ENCODE data around the gene AQP10.
"Not testable (repeated sequence)": the region's sequence is repeated elsewhere in the genome, so short reads cannot be mapped to it uniquely, and the experiment has no call there.

AQP10 gene

DNA sequence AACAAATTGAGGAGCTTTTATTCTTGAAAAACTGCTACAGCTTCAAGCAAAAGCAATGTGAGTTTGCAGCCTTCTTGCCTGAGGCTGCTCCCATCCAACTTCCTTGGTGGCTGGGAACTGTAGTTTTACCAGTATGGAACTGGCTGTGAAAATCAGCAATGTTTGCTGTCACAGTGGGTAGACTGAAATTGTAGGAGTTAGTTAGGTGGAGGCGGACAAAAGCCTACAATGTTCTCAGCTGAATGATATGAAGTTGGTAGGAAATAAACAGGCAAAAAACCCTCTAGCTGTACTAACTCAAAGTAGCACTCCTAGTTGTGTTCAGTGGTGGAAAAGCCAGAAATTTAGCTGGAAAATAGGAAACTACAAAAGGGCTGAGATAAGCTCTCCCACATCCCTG lies 30.0 kb upstream of the AQP10 start:
- no peaks in the 10 kb centered on the region for H3K36me3 ChIP-seq (ENCODE audit: control insufficient read depth, insufficient read depth, low read length)
- H3K27me3 ChIP-seq (replicated peaks; ENCODE audit: control insufficient read depth, insufficient read depth, low read length) = no peaks in the 10 kb centered on the region
- DNase-seq (ENCODE audit: extremely low read depth, insufficient read length) = no peak
- no peak overlapping the region for H3K4me3 ChIP-seq (replicated peaks; ENCODE audit: low read depth, low read length)
- TF ChIP-seq, protein P1, sequence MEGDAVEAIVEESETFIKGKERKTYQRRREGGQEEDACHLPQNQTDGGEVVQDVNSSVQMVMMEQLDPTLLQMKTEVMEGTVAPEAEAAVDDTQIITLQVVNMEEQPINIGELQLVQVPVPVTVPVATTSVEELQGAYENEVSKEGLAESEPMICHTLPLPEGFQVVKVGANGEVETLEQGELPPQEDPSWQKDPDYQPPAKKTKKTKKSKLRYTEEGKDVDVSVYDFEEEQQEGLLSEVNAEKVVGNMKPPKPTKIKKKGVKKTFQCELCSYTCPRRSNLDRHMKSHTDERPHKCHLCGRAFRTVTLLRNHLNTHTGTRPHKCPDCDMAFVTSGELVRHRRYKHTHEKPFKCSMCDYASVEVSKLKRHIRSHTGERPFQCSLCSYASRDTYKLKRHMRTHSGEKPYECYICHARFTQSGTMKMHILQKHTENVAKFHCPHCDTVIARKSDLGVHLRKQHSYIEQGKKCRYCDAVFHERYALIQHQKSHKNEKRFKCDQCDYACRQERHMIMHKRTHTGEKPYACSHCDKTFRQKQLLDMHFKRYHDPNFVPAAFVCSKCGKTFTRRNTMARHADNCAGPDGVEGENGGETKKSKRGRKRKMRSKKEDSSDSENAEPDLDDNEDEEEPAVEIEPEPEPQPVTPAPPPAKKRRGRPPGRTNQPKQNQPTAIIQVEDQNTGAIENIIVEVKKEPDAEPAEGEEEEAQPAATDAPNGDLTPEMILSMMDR (IDR thresholded peaks at IDR 0.05; ENCODE audit: insufficient read depth, low read length, poor library complexity, severe bottlenecking) = no peak

DNA sequence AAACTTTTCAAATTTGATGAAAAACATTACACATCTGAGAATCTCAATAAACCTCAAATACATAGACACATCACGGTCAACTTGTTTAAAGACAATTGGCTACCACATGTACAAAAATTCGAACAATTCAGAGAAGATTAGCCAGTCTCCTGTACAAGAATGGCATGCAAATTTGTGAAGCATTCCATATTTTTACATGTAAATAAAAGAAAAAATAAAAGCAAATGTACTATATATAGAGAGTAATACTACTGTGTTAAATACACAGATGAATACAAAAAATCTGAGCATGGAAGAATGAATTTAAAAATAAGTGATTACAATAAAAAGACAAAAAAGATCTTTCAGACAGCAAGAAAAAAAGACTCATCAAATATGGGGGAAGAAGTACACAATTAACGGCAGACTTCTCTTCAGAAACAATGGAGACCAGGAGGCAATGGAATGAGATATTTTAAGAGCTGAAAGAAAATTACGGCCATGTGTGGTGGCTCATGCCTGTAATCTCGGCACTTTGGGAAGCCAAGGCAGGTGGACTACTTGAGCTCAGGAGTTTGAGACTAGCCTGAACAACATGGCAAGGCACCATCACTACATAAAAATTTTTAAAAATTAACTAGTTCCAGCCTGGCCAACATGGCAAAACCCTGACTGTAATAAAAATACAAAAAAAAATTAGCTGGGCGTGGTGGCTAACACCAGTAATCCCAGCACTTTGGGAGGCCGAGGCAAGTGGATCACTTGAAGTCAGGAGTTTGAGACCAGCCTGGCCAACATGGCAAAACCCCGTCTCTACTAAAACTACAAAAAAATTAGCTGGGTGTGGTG lies 25.3 kb upstream of the AQP10 start:
- no peaks in the 10 kb centered on the region for H3K36me3 ChIP-seq (ENCODE audit: control insufficient read depth, insufficient read depth, low read length)
- no peak for DNase-seq (ENCODE audit: extremely low read depth, insufficient read length)
- H3K4me3 ChIP-seq (replicated peaks; ENCODE audit: low read depth, low read length) = no peak overlapping the region

DNA sequence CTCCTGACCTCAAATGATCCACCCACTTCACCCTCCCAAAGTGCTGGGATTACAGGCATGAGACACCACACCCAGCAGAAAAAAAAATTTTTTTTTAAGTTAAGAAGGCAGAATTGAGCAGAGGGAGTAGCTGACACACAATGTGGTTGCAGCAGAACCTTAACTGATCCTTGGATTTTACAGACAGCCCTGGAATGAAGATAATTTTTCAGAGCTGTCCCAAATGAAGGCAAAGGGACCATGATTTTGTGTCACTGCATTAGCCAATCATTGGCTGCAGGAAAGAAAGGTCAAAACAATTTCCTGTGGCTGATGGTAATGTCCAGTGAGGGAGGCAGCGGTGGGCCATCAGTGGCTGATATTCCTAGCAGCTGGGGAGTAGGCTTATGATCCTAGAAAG lies 19.3 kb upstream of the AQP10 start:
- no peak for DNase-seq (ENCODE audit: extremely low read depth, insufficient read length)

More for the DNA sequence above, 25.3 kb upstream of the AQP10 start:
- H3K27me3 ChIP-seq (replicated peaks; ENCODE audit: control insufficient read depth, insufficient read depth, low read length) = no peaks in the 10 kb centered on the region
- TF ChIP-seq, protein P1 (IDR thresholded peaks at IDR 0.05; ENCODE audit: insufficient read depth, low read length, poor library complexity, severe bottlenecking) = no peak

DNA sequence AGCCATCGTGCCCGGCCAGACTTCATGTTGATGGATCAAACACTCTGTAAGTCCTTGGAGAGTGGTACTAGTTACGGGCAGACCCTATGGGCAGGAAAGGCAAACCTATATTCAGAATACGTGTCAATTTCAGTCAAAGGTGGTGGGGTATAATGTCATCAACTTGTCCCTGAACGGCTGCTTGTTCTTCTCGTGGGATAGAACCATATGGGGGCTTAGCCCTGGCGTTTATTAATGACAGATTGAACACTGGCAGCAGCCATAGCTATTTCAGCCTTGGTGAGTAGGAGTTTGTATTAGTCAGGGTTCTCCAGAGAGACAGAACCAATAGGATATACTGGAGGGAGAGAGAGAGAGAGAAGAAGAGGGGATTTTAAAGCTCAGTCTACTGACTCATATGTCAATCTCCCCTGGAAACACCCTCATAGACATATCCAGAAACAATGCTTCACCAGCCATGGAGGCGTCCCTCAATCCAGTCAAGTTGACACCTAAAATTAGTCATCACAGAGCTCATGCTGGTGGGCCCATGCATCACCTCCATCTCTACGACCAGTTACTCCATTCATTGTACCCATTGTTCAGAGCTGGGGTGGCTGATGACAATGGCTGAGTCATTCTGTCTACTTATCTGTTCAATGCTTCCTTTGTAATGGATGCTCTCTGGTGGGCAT lies 16.1 kb upstream of the AQP10 start:
- DNase-seq (ENCODE audit: extremely low read depth, insufficient read length) = peak; percentile 41
- TF ChIP-seq, protein P1 (IDR thresholded peaks at IDR 0.05; ENCODE audit: insufficient read depth, low read length, poor library complexity, severe bottlenecking) = no peak
- Histone ChIP-seq H3K4me3 (replicated peaks; ENCODE audit: low read depth, low read length) (no peak overlapping the region), H3K27me3 (replicated peaks; ENCODE audit: control insufficient read depth, insufficient read depth, low read length) (no peaks in the 10 kb centered on the region), H3K36me3 (ENCODE audit: control insufficient read depth, insufficient read depth, low read length) (no peaks in the 10 kb centered on the region)

More for the DNA sequence above, 19.3 kb upstream of the AQP10 start:
- no peaks in the 10 kb centered on the region for H3K27me3 ChIP-seq (replicated peaks; ENCODE audit: control insufficient read depth, insufficient read depth, low read length)
- no peak overlapping the region for H3K4me3 ChIP-seq (replicated peaks; ENCODE audit: low read depth, low read length)
- TF ChIP-seq, protein P1 (IDR thresholded peaks at IDR 0.05; ENCODE audit: insufficient read depth, low read length, poor library complexity, severe bottlenecking) = no peak
- H3K36me3 ChIP-seq (ENCODE audit: control insufficient read depth, insufficient read depth, low read length) = no peaks in the 10 kb centered on the region

DNA sequence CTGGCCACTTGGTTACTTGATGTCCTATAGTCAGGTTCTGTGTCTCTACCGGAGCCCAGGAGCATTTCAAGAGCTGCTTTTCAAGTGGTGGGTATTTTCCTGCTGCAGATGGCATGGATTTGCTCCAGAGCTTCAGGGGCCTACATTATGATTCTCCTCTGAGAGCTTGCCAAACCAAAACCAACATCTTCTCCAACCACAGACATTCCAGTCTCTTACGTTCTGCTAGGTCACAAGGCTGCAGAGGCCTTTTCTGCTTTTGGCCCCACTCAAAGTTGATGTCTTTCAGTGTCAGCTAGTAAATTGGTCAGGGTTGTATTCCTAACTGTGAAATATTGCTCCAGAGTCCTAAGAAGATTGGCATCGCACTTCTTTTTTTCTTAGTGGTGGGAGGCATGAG lies 14.7 kb upstream of the AQP10 start:
- TF ChIP-seq, protein P1 (IDR thresholded peaks at IDR 0.05; ENCODE audit: insufficient read depth, low read length, poor library complexity, severe bottlenecking) = no peak
- no peaks in the 10 kb centered on the region for H3K27me3 ChIP-seq (replicated peaks; ENCODE audit: control insufficient read depth, insufficient read depth, low read length)
- no peak for DNase-seq (ENCODE audit: extremely low read depth, insufficient read length)
- no peak overlapping the region for H3K4me3 ChIP-seq (replicated peaks; ENCODE audit: low read depth, low read length)
- no peaks in the 10 kb centered on the region for H3K36me3 ChIP-seq (ENCODE audit: control insufficient read depth, insufficient read depth, low read length)

DNA sequence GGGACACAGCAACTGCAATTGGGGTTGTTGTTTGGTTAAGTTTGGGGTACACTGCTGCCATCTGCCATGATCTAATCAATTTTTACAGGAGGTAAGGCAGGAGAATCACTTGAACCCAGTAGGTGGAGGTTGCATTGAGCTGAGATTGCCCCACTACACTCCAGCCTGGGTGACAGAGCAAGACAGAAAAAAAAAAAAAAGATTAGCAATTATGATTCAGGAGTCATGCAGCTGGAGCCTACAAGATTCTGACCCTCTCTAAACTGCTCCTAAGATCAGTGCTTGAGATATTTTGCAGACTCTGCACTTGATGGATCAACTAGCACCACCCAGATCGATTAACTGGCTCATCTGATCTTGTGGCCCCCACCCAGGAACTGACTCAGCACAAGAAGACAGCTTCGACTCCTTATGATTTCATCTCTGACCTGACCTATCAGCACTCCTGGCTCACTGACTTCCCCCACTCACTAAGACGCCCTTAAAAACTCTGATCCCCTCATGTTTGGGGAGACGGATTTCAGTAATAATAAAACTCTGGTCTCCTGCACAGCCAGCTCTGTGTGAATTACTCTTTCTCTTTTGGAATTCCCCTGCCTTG lies 13.1 kb upstream of the AQP10 start:
- H3K4me3 ChIP-seq (replicated peaks; ENCODE audit: low read depth, low read length); H3K36me3 ChIP-seq (ENCODE audit: control insufficient read depth, insufficient read depth, low read length); H3K27me3 ChIP-seq (replicated peaks; ENCODE audit: control insufficient read depth, insufficient read depth, low read length); DNase-seq (ENCODE audit: extremely low read depth, insufficient read length): not testable (repeated sequence)

DNA sequence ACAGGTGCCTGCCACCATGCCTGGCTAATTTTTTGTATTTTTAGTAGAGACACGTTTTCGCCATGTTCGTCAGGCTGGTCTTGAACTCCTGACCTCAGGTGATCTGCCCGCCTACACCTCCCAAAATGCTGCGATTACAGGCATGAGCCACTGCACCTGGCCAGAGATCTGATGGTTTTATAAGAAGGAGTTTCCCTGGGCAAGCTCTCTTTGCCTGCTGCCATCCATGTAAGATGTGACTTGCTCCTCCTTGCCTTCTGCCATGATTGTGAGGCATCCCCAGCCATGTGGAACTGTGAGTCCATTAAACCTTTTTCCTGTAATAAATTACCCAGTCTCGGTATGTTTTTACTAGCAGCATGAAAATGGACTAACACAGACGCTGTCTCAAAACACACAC lies 11.8 kb upstream of the AQP10 start:
- not testable (repeated sequence) for H3K36me3 ChIP-seq (ENCODE audit: control insufficient read depth, insufficient read depth, low read length); H3K27me3 ChIP-seq (replicated peaks; ENCODE audit: control insufficient read depth, insufficient read depth, low read length); DNase-seq (ENCODE audit: extremely low read depth, insufficient read length); H3K4me3 ChIP-seq (replicated peaks; ENCODE audit: low read depth, low read length)

DNA sequence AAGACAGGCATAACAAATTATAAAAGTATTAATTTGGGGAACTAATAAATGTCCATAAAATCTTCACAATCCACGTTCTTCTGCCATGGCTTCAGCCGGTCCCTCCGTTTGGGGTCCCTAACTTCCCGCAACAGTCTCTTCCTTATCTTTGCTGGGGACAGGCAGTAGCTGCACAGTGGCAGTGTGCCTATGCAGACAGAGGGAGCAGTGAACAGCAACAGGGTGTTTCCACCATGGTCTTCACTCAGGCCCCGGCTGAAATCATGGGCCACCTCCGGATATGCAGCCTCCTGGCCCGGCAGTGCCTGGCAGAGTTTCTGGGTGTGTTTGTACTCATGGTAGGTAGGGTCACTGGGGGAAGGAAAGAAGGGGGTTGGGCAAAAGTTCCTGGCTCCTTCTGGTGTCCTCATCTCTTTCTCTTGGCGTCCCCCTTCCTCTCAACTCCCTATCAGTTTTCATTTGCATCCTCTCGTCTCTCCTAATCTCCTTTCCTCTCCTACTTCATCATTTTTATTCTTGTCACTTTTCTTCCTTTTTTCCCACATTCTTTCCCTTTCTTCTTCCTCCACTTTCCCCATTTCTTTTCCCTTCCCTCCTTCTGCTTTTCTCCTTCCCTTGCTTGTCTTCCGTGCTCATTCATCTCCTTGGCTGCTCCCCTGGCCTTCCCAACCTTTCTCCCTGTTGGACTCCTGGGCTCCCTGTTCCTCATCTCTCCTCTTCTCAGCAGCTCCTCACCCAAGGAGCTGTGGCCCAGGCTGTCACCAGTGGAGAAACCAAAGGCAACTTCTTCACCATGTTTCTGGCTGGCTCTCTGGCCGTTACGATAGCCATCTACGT lies 8.4 kb upstream of the AQP10 start:
- H3K27me3 ChIP-seq (replicated peaks; ENCODE audit: control insufficient read depth, insufficient read depth, low read length); H3K36me3 ChIP-seq (ENCODE audit: control insufficient read depth, insufficient read depth, low read length); DNase-seq (ENCODE audit: extremely low read depth, insufficient read length); H3K4me3 ChIP-seq (replicated peaks; ENCODE audit: low read depth, low read length): not testable (repeated sequence)
